DLD1 (cell line): ENCODE results near the gene CCDC12.

ENCODE experiments used
- in situ Hi-C: cut with HindIII; loops from 2 replicates; pipeline ENCODE4 v1.10.0; 2017; ENCODE audit warnings: low sequenced_read_pairs

Gene CCDC12

DNA sequence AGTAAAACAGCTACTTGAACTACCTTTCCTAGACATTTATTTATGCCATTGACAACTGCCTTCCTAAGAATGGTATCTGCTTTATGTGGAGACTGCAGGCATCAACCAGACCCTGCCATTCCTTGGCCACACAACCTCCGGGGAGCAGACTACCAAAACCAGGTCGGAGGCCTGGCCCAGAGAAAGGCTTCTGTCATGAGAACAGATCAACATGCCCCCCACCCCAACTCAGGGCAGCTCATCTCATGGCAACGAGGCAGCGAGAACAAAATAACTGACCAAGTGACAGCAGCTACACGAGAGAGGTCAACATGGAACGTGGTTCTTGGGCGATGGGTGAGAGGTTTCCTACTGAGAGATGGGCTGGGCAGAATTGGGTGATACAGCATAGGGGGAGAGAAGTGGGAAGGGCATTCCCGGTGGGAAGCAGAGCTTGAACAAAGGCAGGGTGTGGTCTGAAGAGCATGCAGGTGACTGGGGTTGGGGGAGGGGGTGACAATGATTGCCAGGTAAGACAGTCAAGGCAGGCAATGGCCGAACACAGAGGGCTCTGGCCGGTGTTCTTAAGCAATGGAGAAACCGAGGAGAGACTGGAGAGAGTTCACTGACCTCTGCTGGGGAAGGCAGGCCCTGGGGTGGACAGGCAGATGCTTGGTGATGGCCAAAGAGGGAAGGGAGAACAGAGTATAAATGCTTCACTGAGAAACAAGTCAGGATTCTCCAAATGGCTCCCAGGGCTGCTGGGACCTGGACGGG, 33.9 kb downstream of the CCDC12 start:
- in situ Hi-C loops = no loop called here

DNA sequence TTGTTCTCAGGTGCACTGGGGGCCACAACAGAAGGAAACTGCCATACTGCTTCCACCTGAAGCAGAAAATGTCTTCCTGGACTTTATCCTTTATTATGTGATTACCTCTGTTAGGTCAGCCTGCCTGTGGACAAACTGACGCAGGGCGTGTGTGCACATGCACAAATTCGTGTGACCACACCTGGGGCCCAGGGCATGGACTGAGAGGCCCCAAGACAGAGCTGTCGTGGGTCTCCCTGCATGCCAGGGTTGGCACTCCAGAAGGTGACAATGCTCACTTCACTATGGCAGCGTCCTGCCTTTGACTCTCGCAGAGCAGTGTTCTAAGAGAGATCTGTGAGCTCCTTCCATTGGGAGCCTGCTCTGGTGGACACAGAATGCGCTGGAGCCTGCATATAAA, 34.5 kb downstream of the CCDC12 start:
- in situ Hi-C loops = no loop called here

DNA sequence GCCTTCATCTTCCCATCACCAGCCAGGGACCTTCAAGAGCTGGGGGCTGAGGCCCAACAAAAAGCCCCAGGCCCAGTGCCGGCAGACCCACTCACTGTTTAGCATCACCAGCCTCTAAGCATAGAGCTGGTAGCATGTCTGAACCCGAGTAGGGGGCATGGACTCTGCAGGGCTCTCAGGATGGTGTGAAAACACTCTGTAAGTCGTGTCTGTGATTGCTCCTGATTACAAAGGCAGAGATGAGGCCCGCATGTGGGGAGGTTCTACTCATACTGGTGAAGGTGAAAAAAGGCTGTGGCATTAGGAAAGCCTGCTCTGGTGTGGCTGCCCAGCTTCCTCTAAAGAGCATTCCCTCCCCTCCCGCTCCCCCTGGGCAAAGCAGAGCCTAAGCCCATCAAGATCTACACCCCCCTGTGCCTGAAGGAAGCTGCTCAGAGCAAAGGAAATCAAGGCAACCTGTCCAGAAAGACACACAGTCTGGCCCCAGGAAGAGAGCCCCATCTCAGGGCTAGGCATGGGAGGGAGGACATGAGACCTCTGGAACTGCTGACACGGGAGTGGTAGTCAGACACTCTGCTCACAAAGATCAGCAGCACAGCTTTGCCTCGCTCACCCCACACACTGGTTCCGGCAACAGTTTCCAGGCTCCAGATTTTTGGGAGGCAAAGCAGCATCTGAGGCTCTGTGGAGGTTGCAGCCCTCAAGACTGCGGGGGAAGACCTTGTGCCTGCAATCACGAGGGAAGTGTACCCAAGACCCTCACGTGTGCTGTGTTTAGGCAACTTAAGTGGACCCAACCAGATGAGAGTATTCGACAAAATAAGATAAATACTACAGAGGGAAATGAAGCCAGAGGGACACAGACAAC, 36.7 kb downstream of the CCDC12 start:
- in situ Hi-C loops = no loop called here

DNA sequence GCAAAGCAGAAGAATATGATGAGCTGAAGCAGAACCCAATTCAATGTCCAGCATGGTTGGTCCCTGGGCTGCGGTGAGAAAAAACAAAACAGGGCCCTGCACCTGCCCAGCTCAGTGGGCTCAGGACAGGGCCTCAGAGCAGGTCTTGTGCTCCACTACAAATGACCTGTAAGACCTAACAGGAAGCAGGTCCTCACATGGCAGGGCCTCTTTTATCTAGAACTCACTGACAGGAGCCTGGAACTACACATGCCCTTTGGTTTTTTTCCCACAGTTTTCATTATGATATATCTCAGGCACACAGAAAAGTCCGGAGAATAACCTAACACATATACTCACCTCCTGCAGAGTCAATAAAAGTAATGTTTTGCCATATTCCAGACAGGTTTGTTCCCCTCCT, 38.4 kb downstream of the CCDC12 start:
- in situ Hi-C loops = no loop called here

DNA sequence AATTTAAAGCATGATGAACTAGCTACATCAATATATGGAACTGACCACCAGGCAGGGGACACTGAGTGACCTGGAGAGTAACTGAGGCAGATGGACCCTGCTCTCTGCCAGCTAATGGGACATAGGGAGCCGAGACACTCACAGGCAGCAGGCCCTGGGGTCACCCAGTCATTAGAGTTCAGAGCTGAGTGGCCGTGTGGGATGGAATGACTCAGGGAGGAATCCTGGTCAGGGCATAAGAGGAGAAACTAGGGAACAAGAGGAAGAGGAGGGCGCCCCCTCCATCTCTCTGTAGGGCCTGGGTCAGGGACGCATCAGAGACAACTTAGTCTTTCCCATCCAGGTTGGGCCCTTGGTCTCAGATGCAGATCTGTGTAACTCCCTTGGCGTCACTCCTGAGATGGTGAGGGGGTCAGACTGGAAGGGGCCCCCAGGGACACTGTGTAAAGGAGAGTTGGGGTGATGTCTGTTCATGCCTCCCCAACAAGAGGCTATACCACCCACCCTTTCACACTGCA, 39.8 kb downstream of the CCDC12 start:
- in situ Hi-C loops = no loop called here

DNA sequence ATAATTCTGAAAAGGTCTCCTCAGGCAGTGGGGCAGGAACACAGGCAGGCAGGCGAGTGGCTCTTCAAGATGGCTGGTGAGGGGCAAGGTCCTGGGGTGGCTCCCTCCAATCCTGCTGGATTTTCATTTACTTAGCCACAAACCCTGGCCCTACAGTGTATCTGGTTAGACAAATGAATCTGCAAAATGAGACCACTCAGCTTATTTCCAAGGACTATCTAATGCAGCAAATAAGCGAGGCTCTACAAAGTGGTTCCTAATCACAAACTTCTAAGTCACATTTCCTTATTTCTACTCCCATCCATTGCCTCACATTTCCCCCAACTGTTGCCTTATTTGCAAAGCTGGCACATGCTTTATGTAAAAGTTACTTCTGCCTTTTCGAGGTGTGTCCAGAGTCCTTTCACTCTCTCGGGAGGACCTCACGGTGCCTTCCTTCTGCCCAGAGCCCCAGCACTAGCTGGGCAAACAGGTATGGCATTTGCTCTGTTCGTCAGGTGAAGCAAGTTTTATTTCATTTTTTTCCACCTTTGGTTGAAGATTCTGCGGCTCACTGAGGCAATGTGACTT, 40.5 kb downstream of the CCDC12 start:
- in situ Hi-C loops = no loop called here

DNA sequence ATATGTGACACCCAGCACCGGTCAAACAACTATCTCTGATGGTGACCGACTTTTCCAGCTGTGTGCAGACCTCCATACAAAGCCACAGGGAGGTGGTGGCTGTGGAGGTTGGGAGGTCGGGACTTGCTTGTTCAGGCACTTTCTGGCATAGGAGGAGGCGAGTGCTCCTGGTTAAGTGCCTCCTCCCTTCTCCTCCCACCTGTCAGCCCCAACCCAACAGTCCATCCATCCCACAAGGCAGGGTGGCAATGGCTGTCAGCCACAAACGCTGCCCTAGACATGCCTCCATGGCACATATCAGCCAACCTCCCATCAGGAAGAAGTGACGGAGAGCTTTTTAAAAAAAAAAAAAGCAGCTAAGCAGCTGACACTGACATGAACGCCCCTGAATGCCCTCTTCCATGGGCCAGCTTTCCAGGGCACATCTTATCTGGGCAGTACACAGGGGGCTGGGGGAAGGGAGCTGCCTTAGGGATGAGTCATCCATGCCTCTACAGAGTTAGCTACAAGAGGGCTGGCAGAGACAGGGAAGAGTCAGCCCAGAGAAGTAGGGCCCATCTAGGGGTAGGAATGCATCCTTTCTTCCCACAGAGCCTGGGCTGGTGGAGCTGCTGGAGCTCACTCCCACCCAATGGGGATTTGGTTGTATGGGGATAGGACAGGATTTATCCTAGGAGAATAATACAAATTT, 41.2 kb downstream of the CCDC12 start:
- in situ Hi-C loops = no loop called here

DNA sequence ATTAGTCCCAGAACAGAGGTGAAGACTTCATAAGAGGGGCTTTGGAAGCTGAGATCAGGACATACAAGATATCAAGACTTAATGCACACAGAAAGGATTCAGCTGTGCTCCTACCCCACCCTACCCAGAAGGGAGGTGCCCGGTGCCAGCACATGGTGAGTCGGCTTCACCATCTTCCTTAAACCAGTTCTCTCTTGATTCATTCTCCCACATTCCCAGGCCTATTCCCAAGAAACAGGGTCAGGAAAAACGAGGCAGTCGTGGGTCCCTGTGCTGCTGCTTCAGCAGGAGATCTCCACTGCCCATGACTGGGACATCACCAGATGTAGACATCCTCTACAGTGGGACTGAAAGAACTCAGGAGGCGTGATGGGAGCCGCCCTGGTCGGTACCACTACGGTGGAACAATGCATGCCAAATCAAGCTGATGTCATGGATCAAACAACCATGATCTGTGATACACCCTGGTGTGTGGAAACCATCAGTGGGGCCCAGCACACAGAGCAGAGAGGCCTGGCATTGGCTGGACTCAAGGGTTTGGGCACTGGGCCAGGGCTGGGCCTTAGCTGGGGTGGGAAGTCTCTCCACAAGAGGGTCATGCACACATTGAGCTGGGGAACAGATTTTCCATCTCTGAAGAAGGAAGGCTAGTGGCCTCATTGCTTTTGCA, 41.9 kb downstream of the CCDC12 start:
- in situ Hi-C loops = loop anchor here (5.0 kb wide), 1 partner anchor 38 kb away; no protein-coding TSS in a partner anchor

DNA sequence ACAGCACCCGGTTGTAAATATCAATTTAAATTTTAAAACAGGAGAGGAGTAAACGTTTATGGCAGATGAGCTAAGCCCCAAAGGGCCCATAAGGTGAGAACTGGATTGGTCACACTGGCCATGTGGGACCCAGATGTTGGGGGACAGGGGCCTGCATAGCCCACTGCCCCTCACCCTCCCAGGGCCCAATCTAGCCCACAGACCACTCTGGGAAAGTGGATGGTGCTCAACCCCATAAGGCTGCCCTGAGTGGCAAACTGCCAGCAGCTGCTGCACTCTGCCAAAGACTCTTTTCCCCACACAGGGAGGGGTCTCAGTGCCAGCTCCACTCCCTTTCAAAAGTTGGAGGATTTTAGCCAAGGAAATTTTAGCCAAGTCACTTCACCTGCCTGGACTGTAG, 42.5 kb downstream of the CCDC12 start:
- in situ Hi-C loops = loop anchor here (5.0 kb wide), 1 partner anchor 38 kb away; no protein-coding TSS in a partner anchor

DNA sequence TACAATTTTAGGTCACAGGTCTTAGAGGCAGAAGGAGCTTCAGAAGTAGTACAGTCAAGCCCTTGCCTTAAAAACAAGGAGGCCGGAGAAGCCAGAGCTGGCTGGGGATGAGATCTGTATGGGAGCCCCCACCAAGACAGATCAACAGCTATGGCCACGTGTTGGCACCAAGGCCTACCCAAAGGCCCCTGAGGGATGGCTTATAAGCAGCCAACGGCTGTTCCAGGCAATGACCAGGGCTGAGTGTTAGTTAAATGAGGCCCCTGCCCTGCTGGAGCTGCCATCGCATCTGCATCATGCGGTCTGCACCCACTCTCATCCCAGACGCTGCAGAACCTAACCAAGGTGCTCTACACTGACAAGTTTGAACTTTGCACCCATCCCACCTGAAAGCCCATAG, 43.3 kb downstream of the CCDC12 start:
- in situ Hi-C loops = loop anchor here (5.0 kb wide), 1 partner anchor 39 kb away; no protein-coding TSS in a partner anchor

DNA sequence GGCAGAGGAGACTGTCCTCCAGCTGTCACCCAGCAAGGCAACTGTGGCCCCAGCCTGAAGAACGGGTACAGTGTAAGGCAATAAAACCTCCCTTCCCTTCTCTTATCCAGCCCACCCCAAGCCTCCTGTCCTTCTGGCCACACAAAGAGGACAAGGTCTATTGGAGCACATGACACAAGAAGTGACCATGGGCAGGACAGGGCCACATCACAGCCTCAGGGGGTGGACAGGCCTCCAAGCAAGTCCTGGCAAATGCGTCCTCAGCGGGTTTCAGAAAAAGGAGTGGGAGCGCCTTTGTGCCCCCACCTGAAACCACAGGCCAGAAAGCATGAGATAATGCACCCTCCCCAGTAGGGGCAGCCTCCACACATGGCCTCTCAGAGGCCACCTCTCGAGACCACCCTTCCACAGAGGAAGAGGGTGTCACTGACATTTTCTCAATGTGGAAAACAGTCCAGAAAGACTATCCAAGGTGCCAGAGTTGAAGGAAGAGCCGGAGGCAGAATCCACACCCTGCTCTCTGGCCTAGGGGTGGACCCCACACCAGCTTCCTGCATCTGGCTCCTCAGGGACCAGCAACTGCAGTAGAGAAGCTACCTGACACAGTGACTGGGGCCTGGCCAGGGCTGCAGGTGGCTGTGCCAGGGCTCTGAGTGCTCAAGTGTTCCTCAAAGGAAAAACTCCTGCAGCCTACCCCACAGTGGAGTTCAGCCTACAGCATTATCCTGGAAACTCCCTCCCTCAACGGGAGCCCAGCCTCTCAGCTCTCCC, 43.9 kb downstream of the CCDC12 start:
- in situ Hi-C loops = loop anchor here (5.0 kb wide), 1 partner anchor 40 kb away; no protein-coding TSS in a partner anchor

DNA sequence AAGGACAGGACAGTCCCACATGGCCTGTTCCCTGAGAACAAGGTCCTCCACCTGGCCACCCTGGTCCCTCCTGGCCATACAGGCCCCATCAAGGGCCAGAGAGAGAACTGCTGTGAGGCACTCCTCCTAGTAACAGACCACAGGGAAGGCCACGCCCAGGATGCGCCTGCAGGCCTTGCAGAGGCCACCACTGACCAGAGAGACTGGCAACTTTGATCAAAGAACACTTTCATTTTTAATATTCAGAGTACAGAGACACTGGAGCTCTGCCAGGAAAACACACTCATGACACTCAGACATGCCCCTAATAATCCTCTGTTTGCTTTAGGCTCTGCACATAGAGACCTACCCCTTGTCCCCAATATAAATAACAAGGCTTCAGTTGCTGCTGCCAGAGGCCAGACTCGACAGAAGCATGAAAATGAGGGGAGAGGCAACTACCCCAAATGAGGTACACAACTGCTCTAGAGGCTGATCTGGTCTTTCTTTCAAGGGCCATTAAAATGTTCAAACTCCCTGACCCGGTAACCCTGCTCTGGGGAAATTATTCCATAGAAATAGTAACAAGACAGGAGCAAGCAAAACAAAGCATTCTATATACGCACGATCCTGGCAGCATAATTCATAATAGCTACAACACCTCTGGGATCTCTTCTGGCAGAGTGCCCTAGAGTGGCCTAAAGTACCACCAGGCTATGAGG, 44.8 kb downstream of the CCDC12 start:
- in situ Hi-C loops = loop anchor here (5.0 kb wide), 1 partner anchor 41 kb away; no protein-coding TSS in a partner anchor

DNA sequence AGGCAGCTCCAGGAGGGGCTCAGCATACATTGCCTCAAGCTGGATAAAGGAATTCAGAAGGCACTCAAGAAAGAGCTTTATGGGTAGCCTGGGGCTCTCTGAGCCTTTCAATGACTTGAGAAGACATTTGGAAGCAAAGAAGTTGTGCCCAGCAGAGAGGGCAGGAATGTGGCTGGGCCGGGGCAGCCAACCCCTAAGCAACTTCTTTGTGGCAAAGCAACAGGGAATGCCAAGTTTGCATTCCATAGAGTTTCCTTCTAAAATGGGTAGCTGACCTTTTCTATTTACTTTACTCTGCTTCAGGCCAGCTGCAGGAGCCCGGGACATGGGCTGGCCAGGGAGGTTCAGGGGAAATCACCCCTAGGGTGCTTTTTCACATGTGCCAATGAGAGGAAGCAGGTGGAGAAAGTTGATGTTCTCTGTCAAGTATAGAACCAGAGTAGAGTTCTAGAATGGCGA, 45.6 kb downstream of the CCDC12 start:
- in situ Hi-C loops = loop anchor here (5.0 kb wide), 1 partner anchor 41 kb away; no protein-coding TSS in a partner anchor

DNA sequence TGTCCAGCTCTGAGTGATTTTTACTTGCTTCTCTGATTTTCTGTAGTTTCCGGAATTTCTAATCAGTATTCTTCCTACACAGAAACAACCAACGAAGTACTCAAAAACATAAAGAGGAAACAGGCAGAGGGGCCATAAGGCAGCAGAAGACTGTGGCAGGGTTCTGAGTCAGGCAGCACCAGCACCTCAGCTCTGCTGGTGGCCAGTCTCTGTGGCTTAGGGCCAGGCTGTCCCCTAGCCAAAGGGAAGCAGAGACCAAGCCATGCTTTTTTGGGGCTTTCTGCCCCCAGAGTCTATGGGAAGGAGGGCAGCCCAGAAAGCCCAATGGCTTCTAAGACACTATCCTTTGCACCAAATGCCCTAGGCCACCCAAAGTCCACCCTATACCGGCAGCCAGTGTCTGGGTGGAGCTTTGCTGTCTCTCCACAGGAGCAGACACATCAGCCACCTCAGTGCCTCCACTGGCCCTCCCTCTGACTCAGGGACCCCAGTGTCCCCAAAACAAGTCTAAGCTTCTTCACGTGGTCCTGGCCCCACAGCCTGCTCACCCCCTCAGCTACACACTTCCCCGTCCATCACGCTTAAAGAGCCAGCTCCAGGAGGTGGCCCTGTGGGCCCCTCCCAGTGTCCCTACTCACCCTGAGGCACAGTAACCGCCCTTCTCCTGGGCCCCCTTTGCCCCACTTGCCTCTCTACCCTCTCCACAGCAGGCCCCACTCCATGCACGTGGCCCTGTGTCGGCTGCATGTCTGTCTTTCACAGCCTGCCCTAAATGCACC, 46.2 kb downstream of the CCDC12 start:
- in situ Hi-C loops = loop anchor here (5.0 kb wide), 1 partner anchor 42 kb away; no protein-coding TSS in a partner anchor

DNA sequence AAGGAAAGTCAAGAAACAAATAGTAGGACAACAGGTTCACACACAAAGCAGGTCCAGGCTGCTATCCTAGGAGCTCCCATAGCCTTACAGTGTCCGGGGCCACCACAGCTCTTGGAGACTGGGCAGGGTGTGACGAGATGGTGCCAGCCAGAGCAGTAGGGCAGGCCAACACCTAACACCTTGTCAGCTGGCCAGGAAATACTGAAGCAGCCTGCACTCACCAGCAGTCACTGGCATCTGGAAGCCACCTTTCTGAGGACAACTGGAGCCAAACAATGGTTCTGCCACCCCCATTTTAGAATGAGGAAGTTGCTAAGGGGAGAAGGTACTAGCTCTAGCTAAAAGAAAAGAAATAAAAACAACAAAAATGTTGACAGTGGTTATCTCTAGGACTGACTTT, 47.2 kb downstream of the CCDC12 start:
- in situ Hi-C loops = no loop called here

DNA sequence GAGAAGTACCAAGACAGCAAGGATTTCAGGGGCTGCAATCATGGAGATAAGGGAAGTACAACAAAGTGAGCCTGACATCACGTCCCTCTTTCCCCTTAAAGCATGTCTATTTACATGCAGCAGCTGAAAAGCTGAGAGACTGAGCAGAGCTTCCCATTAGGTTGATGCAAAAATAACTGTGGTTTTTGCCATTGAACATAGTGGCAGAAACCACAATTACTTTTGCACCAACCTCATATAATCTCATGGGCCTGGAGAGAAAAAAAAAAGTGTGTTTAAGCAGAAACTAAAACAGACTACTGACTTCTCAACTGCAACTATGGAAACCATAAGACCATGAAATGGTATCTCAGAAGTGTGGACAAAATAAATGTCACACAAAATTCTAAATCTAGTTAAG, 48.3 kb downstream of the CCDC12 start:
- in situ Hi-C loops = no loop called here

DNA sequence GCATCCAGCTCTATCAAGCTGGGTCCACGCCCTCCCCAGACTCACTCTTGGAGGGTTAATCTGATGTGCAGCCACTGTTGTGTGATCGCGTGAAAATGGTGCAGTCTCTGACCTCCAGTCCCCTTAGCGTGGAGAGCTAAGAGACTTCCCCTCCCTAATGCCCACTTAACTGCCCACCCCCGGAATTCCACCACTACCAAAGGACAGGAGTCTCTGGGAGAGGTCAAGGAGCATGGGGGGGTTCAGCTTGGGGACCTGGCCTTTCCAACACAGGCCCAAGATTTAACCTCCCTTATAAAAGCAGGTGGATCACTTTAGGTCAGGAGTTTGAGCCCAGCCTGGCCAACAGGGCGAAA, 48.8 kb downstream of the CCDC12 start:
- in situ Hi-C loops = no loop called here
